SK-N-MC (cell line): ENCODE results near the gene CD48.

Source experiments
- DNase-seq: peaks from one replicate; pipeline ENCODE4 v3.0.0-alpha.2; 2011; ENCODE audit warnings: low read depth, low spot score
- H3K27ac ChIP-seq: fragments of 200-600 bp; sonication (generic); 2 replicates; pipeline ENCODE4 v1.5.1; 2016; ENCODE audit warnings: mixed run types
- H3K36me3 ChIP-seq: fragments of 200-600 bp; sonication (generic); 2 replicates; pipeline ENCODE4 v1.6.1; 2017; ENCODE audit warnings: antibody characterized with exemption, low read length, mixed read lengths; ENCODE audit not compliant: insufficient read depth
- H3K4me3 ChIP-seq: fragments of 200-600 bp; sonication (generic); 2 replicates; pipeline ENCODE4 v1.5.1; 2016
- H3K9ac ChIP-seq: fragments of 200-600 bp; sonication (generic); 2 replicates; pipeline ENCODE4 v1.8.0; 2017; ENCODE audit warnings: mixed run types, mixed read lengths; ENCODE audit not compliant: insufficient read length
- H3K9me3 ChIP-seq: fragments of 200-600 bp; sonication (generic); 2 replicates; pipeline ENCODE4 v1.6.1; 2017; ENCODE audit warnings: low read depth, mild to moderate bottlenecking, antibody characterized with exemption, low read length, moderate library complexity, mixed read lengths
- EZH2 ChIP-seq: fragments of 200-600 bp; sonication (generic); IDR thresholded peaks from one replicate; pipeline ENCODE4 v1.6.1; 2017; ENCODE audit warnings: antibody characterized with exemption
- FOXP2 ChIP-seq: optimal IDR thresholded peaks from 2 replicates; pipeline ENCODE3; 2011; ENCODE audit warnings: mild to moderate bottlenecking, moderate library complexity; ENCODE audit not compliant: insufficient read depth; ENCODE audit errors: extremely low read length, control extremely low read depth
- POLR2AphosphoS5 ChIP-seq: IDR thresholded peaks from 2 replicates; pipeline ENCODE4 v1.6.1; 2012; ENCODE audit warnings: mild to moderate bottlenecking, low read depth, low read length, borderline replicate concordance

The CD48 gene

GRCh38 chr1:160651433-160652064, 60.1 kb downstream of the CD48 start:
- TF ChIP-seq FOXP2 (no peak), EZH2 (no peak), POLR2AphosphoS5 (no peak)
- no peak for DNase-seq
- no peaks in the 10 kb centered on the region for H3K9me3 ChIP-seq
- H3K4me3 ChIP-seq, result no peak overlapping the region
- no peak overlapping the region for H3K27ac ChIP-seq
- H3K9ac ChIP-seq, result no peak overlapping the region
- no peaks in the 10 kb centered on the region for H3K36me3 ChIP-seq

- TF ChIP-seq POLR2AphosphoS5 (no peak), EZH2 (no peak), FOXP2 (no peak)
- no peak for DNase-seq
- no peak overlapping the region for H3K4me3 ChIP-seq
- no peak overlapping the region for H3K27ac ChIP-seq
- no peak overlapping the region for H3K9ac ChIP-seq
- no peaks in the 10 kb centered on the region for H3K36me3 ChIP-seq
- H3K9me3 ChIP-seq, result no peaks in the 10 kb centered on the region
Observed at GRCh38 chr1:160647329-160647720, 64.3 kb downstream of the CD48 start.

- no peak for TF ChIP-seq POLR2AphosphoS5
- no peaks in the 10 kb centered on the region for H3K36me3 ChIP-seq
- no peaks in the 10 kb centered on the region for H3K9me3 ChIP-seq
- H3K9ac ChIP-seq, result no peak within 1 kb of the TSS
- DNase-seq, result no peak
- no peak within 1 kb of the TSS for H3K4me3 ChIP-seq
- H3K27ac ChIP-seq, result no peak within 1 kb of the TSS
Observed at GRCh38 chr1:160646711-160647328, 64.8 kb downstream of the CD48 start, which contains the start of gene SLAMF1. Gene SLAMF1, minus strand, starts transcription at chr1:160647044. Its CDS starts 99 bp downstream, at chr1:160646945.

GRCh38 chr1:160646180-160646579, 65.4 kb downstream of the CD48 start:
- TF ChIP-seq POLR2AphosphoS5, result no peak
- TF ChIP-seq EZH2, result no peak
- no peak for TF ChIP-seq FOXP2
- no peak overlapping the region for H3K9ac ChIP-seq
- H3K9me3 ChIP-seq, result no peaks in the 10 kb centered on the region
- no peaks in the 10 kb centered on the region for H3K36me3 ChIP-seq
- H3K4me3 ChIP-seq, result no peak overlapping the region
- no peak for DNase-seq
- no peak overlapping the region for H3K27ac ChIP-seq

GRCh38 chr1:160645386-160646130, 66.1 kb downstream of the CD48 start:
- H3K9ac ChIP-seq, result no peak overlapping the region
- H3K27ac ChIP-seq, result no peak overlapping the region
- no peak for DNase-seq
- TF ChIP-seq FOXP2, result no peak
- no peak for TF ChIP-seq POLR2AphosphoS5
- no peak for TF ChIP-seq EZH2
- no peaks in the 10 kb centered on the region for H3K36me3 ChIP-seq
- no peak overlapping the region for H3K4me3 ChIP-seq
- H3K9me3 ChIP-seq, result no peaks in the 10 kb centered on the region

- Histone ChIP-seq H3K9ac (no peak overlapping the region), H3K36me3 (no peaks in the 10 kb centered on the region), H3K9me3 (no peaks in the 10 kb centered on the region), H3K27ac (no peak overlapping the region), H3K4me3 (no peak overlapping the region)
- no peak for TF ChIP-seq EZH2
- TF ChIP-seq FOXP2, result no peak
- no peak for TF ChIP-seq POLR2AphosphoS5
- no peak for DNase-seq
Observed at GRCh38 chr1:160644399-160644798, 67.2 kb downstream of the CD48 start.

GRCh38 chr1:160643138-160643537, 68.5 kb downstream of the CD48 start:
- Histone ChIP-seq H3K4me3 (no peak overlapping the region), H3K9ac (no peak overlapping the region), H3K9me3 (no peaks in the 10 kb centered on the region), H3K27ac (no peak overlapping the region), H3K36me3 (no peaks in the 10 kb centered on the region)
- DNase-seq, result no peak
- TF ChIP-seq POLR2AphosphoS5, result no peak
- no peak for TF ChIP-seq FOXP2
- TF ChIP-seq EZH2, result no peak

GRCh38 chr1:160642281-160642644, 69.4 kb downstream of the CD48 start:
- Histone ChIP-seq H3K36me3 (no peaks in the 10 kb centered on the region), H3K9ac (no peak overlapping the region), H3K27ac (no peak overlapping the region), H3K9me3 (no peaks in the 10 kb centered on the region), H3K4me3 (no peak overlapping the region)
- TF ChIP-seq EZH2, result no peak
- TF ChIP-seq POLR2AphosphoS5, result no peak
- no peak for TF ChIP-seq FOXP2
- DNase-seq, result no peak
